GM12878 (cell line): ENCODE results near the gene SPART. TPM values are rescaled to one million over a fixed set of nuclear protein-coding genes. Genes with fewer than 3 reads are reported as not detected.
A peak's percentile ranks its signal among the peaks of the same experiment; 100 is the strongest.

Source experiments
- CREM ChIP-seq: IDR thresholded peaks from 2 replicates; pipeline ENCODE4 v1.6.1; 2014; ENCODE audit warnings: antibody characterized with exemption, low read depth
- IKZF2 ChIP-seq, 2 experiments: fragments of 450-650 bp; IDR thresholded peaks; 2 replicates each; pipeline ENCODE4 v1.6.1; 2017; ENCODE audit warnings: mild to moderate bottlenecking in 2 of 2, moderate library complexity in 2 of 2
- IRF3 ChIP-seq: fragments of 450-650 bp; IDR thresholded peaks from 2 replicates; pipeline ENCODE4 v1.6.1; 2014; ENCODE audit warnings: mild to moderate bottlenecking
- IRF4 ChIP-seq: IDR thresholded peaks from 2 replicates; pipeline ENCODE4 v1.6.1; 2011; ENCODE audit warnings: low read depth, low read length
- MTA2 ChIP-seq: fragments of 450-650 bp; IDR thresholded peaks from 2 replicates; pipeline ENCODE4 v1.6.1; 2016; ENCODE audit warnings: low read depth, mild to moderate bottlenecking, moderate library complexity
- MYC ChIP-seq: IDR thresholded peaks from 2 replicates; pipeline ENCODE4 v1.6.1; 2011; ENCODE audit warnings: mild to moderate bottlenecking, low read length, moderate library complexity, inconsistent platforms; ENCODE audit not compliant: insufficient read depth, insufficient replicate concordance, insufficient read length, severe bottlenecking
- RCOR1 ChIP-seq: conservative IDR thresholded peaks from 2 replicates; pipeline ENCODE4 v1.6.1; 2012; ENCODE audit warnings: low read depth, low read length, improper control_type of control experiment
- SPI1 ChIP-seq: IDR thresholded peaks from 2 replicates; pipeline ENCODE4 v1.6.1; 2011; ENCODE audit warnings: low read depth, mild to moderate bottlenecking, low read length, moderate library complexity, borderline replicate concordance; ENCODE audit not compliant: insufficient read depth
- polyA plus RNA-seq, 11 experiments: library from polyadenylated mRNA; depleted of rRNA in 4 of 11; unstranded in 6 of 11; stranded (reverse) in 5 of 11; fragments of >200 nt; fragmentation: Nextera tagmentation in 4 of 11; fragmentation: Illumina TruSeq in 1 of 11; extraction: Ambion mirVana in 4 of 11; extraction: Trizol in 1 of 11; gene quantifications; 1 replicate in 1 of 11; 2 replicates in 10 of 11; pipeline versions ENCODE4 v1.2.1 to v1.2.3, GENCODE V29; 2011 to 2016; ENCODE audit warnings: inconsistent platforms in 2 of 11, missing spikeins in 2 of 11, low read depth in 1 of 11
- total RNA-seq, 4 experiments: library from RNA; depleted of rRNA in 3 of 4; stranded (reverse); fragments of >200 nt in 3 of 4; fragmentation: Illumina TruSeq in 1 of 4; extraction: Trizol in 1 of 4; gene quantifications; 2 replicates each; pipeline versions ENCODE4 v1.2.1 to v1.2.3, GENCODE V29; 2013 to 2021
- TF ChIP-seq, protein P1 (sequence below): IDR thresholded peaks from 2 replicates; pipeline ENCODE4 v1.6.1; 2012; ENCODE audit warnings: improper control_type of control experiment, low read depth, low read length; ENCODE audit not compliant: insufficient replicate concordance

Gene SPART
- total and polyA plus RNA-seq, 10 of the 15 experiments (the other 5 are each of a cell fraction or from before 2014, with no cell fraction given), result 17.6 to 74.6 (median 42.1) TPM

DNA sequence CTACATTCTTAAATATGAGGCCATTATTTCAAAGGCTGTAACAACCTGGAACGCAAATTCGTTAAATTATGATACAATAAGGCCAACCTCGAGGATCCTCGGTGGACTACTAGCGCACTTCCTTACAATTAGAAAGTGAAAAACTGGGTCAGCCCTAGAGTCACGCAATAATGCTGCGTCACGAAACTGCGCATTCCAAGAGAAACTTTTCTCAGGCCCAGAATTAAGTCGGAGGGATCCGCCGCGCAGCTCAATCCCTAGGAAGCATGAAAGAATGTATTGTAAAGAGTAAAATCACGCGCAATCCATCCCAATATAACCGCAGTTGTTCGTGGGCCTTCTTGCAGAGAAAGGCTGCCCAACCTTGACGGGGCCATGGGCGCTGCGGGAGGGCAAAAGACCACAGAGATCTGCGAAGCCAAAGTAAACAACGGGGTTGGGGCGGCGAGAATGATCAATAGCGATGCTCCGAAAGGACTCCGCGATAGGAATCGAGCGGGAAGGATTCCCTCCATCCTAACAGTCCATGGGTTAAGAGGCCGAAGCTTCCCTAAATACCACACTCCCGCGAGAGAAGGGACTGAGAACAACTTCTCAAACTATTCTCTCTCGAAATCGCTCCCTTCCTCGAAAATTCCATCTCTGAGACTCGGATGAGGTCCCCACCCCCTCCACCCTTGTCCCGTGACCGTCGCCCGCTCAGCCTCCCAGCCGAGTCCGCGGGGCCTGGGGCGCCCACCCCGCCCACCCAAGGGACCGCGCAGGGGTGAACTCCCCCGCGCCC is 564 bp downstream of the SPART start (continued):
- peak; percentile 48; the same call in 1 of the 2 replicates for TF ChIP-seq SPI1
- peak; percentile 67 to 81 for TF ChIP-seq IKZF2 (IDR thresholded peaks at IDR 0.05)
- TF ChIP-seq IRF4, result 0 out of 2 replicates have a peak, but pooled peaks have one; percentile 15
- peak; percentile 59; the same call in 1 of the 2 replicates for TF ChIP-seq MTA2
- TF ChIP-seq RCOR1, result no peak
- TF ChIP-seq, protein P1, sequence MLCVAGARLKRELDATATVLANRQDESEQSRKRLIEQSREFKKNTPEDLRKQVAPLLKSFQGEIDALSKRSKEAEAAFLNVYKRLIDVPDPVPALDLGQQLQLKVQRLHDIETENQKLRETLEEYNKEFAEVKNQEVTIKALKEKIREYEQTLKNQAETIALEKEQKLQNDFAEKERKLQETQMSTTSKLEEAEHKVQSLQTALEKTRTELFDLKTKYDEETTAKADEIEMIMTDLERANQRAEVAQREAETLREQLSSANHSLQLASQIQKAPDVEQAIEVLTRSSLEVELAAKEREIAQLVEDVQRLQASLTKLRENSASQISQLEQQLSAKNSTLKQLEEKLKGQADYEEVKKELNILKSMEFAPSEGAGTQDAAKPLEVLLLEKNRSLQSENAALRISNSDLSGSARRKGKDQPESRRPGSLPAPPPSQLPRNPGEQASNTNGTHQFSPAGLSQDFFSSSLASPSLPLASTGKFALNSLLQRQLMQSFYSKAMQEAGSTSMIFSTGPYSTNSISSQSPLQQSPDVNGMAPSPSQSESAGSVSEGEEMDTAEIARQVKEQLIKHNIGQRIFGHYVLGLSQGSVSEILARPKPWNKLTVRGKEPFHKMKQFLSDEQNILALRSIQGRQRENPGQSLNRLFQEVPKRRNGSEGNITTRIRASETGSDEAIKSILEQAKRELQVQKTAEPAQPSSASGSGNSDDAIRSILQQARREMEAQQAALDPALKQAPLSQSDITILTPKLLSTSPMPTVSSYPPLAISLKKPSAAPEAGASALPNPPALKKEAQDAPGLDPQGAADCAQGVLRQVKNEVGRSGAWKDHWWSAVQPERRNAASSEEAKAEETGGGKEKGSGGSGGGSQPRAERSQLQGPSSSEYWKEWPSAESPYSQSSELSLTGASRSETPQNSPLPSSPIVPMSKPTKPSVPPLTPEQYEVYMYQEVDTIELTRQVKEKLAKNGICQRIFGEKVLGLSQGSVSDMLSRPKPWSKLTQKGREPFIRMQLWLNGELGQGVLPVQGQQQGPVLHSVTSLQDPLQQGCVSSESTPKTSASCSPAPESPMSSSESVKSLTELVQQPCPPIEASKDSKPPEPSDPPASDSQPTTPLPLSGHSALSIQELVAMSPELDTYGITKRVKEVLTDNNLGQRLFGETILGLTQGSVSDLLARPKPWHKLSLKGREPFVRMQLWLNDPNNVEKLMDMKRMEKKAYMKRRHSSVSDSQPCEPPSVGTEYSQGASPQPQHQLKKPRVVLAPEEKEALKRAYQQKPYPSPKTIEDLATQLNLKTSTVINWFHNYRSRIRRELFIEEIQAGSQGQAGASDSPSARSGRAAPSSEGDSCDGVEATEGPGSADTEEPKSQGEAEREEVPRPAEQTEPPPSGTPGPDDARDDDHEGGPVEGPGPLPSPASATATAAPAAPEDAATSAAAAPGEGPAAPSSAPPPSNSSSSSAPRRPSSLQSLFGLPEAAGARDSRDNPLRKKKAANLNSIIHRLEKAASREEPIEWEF, result no peak
- TF ChIP-seq CREM, result peak; percentile 84
- TF ChIP-seq MYC, result no peak
- TF ChIP-seq IRF3, result no peak
